SK-N-SH treated with all-trans-retinoic acid at 6 μM for 48 hours (cell line): ENCODE results near the gene GSTA2.
"Not testable (repeated sequence)": the region's sequence is repeated elsewhere in the genome, so short reads cannot be mapped to it uniquely, and the experiment has no call there.

Experiments used
- CREB5 ChIP-seq: fragments of 250-450 bp; sonication (Bioruptor Pico); IDR thresholded peaks from 2 replicates; pipeline ENCODE4 v1.5.1; 2020; ENCODE audit warnings: low read depth, mild to moderate bottlenecking, moderate library complexity
- GLIS3 ChIP-seq: fragments of 250-450 bp; sonication (Bioruptor Pico); IDR thresholded peaks from 2 replicates; pipeline ENCODE4 v1.5.0; 2020; ENCODE audit warnings: mild to moderate bottlenecking, moderate library complexity
- SNAI2 ChIP-seq: fragments of 250-450 bp; sonication (Bioruptor Pico); IDR thresholded peaks from 2 replicates; pipeline ENCODE4 v1.5.0; 2020; ENCODE audit warnings: mild to moderate bottlenecking, moderate library complexity
- ZC3H10 ChIP-seq: fragments of 250-450 bp; sonication (Bioruptor Pico); IDR thresholded peaks from 2 replicates; pipeline ENCODE4 v1.5.1; 2021; ENCODE audit warnings: mild to moderate bottlenecking, moderate library complexity
- ZFP30 ChIP-seq: fragments of 450-650 bp; formaldehyde crosslinking; IDR thresholded peaks from 2 replicates; pipeline ENCODE4 v1.5.0; 2022; ENCODE audit warnings: mild to moderate bottlenecking, moderate library complexity

GRCh38 chr6:52747301-52747700 lies 16.0 kb downstream of the GSTA2 start:
- not testable (repeated sequence) for TF ChIP-seq SNAI2 (CRISPR knock-in tag); GLIS3 (CRISPR knock-in tag); ZC3H10 (CRISPR knock-in tag); ZFP30; CREB5 (CRISPR knock-in tag)
